IMR-90 (cell line): ENCODE measurements around the gene TMX1. TPM values are rescaled to one million over a fixed set of nuclear protein-coding genes. Genes with fewer than 3 reads are reported as not detected.

Source experiments
- ATAC-seq: fragments of 200-7000 bp; cut with Tn5 transposase; 2 replicates; pipeline ENCODE4 v1.9.1; 2020; ENCODE audit warnings: low read depth, mild to moderate bottlenecking, moderate library complexity
- BruUV-seq: library from RNA; stranded (reverse); fragments of 400-500 nt; replicated peaks from 2 replicates; lab custom pipeline; 2021; lab: Mats Ljungman, UMichigan
- CTCF ChIA-PET: fragments of 300-600 bp; formaldehyde crosslinking; extraction: SDS; loops from one replicate; lab custom pipeline; 2021; ENCODE audit warnings: antibody characterized with exemption; lab: Yijun Ruan, JAX
- POLR2A ChIA-PET: fragments of 300-600 bp; sonication (Branson Sonifier 250); formaldehyde crosslinking; loops from one replicate; lab custom pipeline; 2022; ENCODE audit warnings: antibody characterized with exemption; ENCODE audit not compliant: unreplicated experiment; lab: Charles Lee
- DNase-seq: peaks from one replicate; pipeline ENCODE4 v3.0.0; 2013
- H2AFZ ChIP-seq: replicated peaks from 2 replicates; pipeline ENCODE3; 2013; ENCODE audit warnings: low read length, mild to moderate bottlenecking; ENCODE audit not compliant: poor library complexity
- H2AK5ac ChIP-seq: 2 replicates; pipeline ENCODE4 v1.6.1; 2013; ENCODE audit warnings: low read depth, low read length, inconsistent platforms
- H2AK9ac ChIP-seq: replicated peaks from 2 replicates; pipeline ENCODE3; 2013; ENCODE audit warnings: mild to moderate bottlenecking, low read depth, low read length, moderate library complexity; ENCODE audit not compliant: poor library complexity
- H2BK120ac ChIP-seq: 2 replicates; pipeline ENCODE4 v1.6.1; 2013; ENCODE audit warnings: low read depth, low read length, inconsistent platforms
- H2BK15ac ChIP-seq: 3 replicates; pipeline ENCODE4 v1.6.1; 2013; ENCODE audit warnings: low read depth, low read length, inconsistent platforms
- H2BK20ac ChIP-seq: 2 replicates; pipeline ENCODE4 v1.6.1; 2013; ENCODE audit warnings: low read depth, mild to moderate bottlenecking, inconsistent platforms, low read length, moderate library complexity
- H2BK5ac ChIP-seq: 2 replicates; pipeline ENCODE4 v1.6.1; 2013; ENCODE audit warnings: mild to moderate bottlenecking, low read depth, low read length, inconsistent platforms; ENCODE audit not compliant: poor library complexity, severe bottlenecking
- H3K14ac ChIP-seq: replicated peaks from 2 replicates; pipeline ENCODE4 v1.6.1; 2013; ENCODE audit warnings: low read depth, low read length, inconsistent platforms
- H3K18ac ChIP-seq: 2 replicates; pipeline ENCODE4 v1.6.1; 2013; ENCODE audit warnings: low read depth, low read length, control low read depth
- H3K23ac ChIP-seq: 2 replicates; pipeline ENCODE4 v1.6.1; 2013; ENCODE audit warnings: low read depth, low read length, inconsistent platforms
- H3K27ac ChIP-seq: 2 replicates; pipeline ENCODE4 v1.5.1; 2013; ENCODE audit warnings: mild to moderate bottlenecking, control low read depth, low read length; ENCODE audit not compliant: insufficient read depth
- H3K27me3 ChIP-seq: 2 replicates; pipeline ENCODE4 v1.6.1; 2013; ENCODE audit warnings: low read length; ENCODE audit not compliant: control insufficient read depth, insufficient read depth
- H3K36me3 ChIP-seq: 2 replicates; pipeline ENCODE4 v1.6.1; 2013; ENCODE audit warnings: low read length, mixed read lengths; ENCODE audit not compliant: control insufficient read depth, insufficient read depth
- H3K4ac ChIP-seq: 2 replicates; pipeline ENCODE4 v1.6.1; 2013; ENCODE audit warnings: low read depth, low read length, inconsistent platforms
- H3K4me1 ChIP-seq: 2 replicates; pipeline ENCODE4 v1.6.1; 2013; ENCODE audit warnings: low read length, mixed read lengths; ENCODE audit not compliant: control insufficient read depth, insufficient read depth
- H3K4me2 ChIP-seq: 2 replicates; pipeline ENCODE4 v1.6.1; 2013; ENCODE audit warnings: low read depth, mild to moderate bottlenecking, control low read depth, low read length, moderate library complexity
- H3K4me3 ChIP-seq: 2 replicates; pipeline ENCODE4 v1.5.1; 2013; ENCODE audit warnings: low read depth, mild to moderate bottlenecking, control low read depth, low read length, moderate library complexity; ENCODE audit not compliant: insufficient read depth
- H3K56ac ChIP-seq: 2 replicates; pipeline ENCODE4 v1.6.1; 2013; ENCODE audit warnings: low read length, inconsistent platforms; ENCODE audit not compliant: insufficient read depth; ENCODE audit errors: extremely low read depth
- H3K79me1 ChIP-seq, 2 experiments: 2 replicates each; pipeline ENCODE4 v1.6.1; 2013; ENCODE audit warnings: low read length in 2 of 2, inconsistent platforms in 1 of 2, low read depth in 1 of 2
- H3K9ac ChIP-seq: 2 replicates; pipeline ENCODE4 v1.6.1; 2013; ENCODE audit warnings: low read depth, low read length, control low read depth
- H3K9me1 ChIP-seq: 2 replicates; pipeline ENCODE4 v1.6.1; 2013; ENCODE audit warnings: low read length, inconsistent platforms; ENCODE audit not compliant: insufficient read depth
- H3K9me3 ChIP-seq: 2 replicates; pipeline ENCODE4 v1.6.1; 2013; ENCODE audit warnings: low read length; ENCODE audit not compliant: control insufficient read depth, insufficient read depth
- H4K20me1 ChIP-seq: 2 replicates; pipeline ENCODE4 v1.6.1; 2013; ENCODE audit warnings: low read length, inconsistent platforms; ENCODE audit not compliant: insufficient read depth
- H4K5ac ChIP-seq: 2 replicates; pipeline ENCODE4 v1.6.1; 2013; ENCODE audit warnings: mild to moderate bottlenecking, low read depth, low read length, control low read depth
- H4K8ac ChIP-seq, 2 experiments: 2 replicates each; pipeline ENCODE4 v1.6.1; 2013; ENCODE audit warnings: low read depth in 2 of 2, low read length in 2 of 2, control low read depth in 1 of 2, inconsistent platforms in 1 of 2
- H4K91ac ChIP-seq: 2 replicates; pipeline ENCODE4 v1.6.1; 2013; ENCODE audit warnings: low read depth, low read length, inconsistent platforms; ENCODE audit not compliant: insufficient read depth
- BHLHE40 ChIP-seq: fragments of 150-350 bp; IDR thresholded peaks from 2 replicates; pipeline ENCODE4 v1.6.1; 2016; ENCODE audit warnings: mild to moderate bottlenecking, low read depth, low read length
- CEBPB ChIP-seq: IDR thresholded peaks from 2 replicates; pipeline ENCODE4 v1.6.1; 2012; ENCODE audit warnings: low read depth, low read length, improper control_type of control experiment
- FOS ChIP-seq: fragments of 150-350 bp; IDR thresholded peaks from 2 replicates; pipeline ENCODE4 v1.6.1; 2016; ENCODE audit warnings: low read depth, low read length
- MAFK ChIP-seq: IDR thresholded peaks from 2 replicates; pipeline ENCODE4 v1.6.1; 2012; ENCODE audit warnings: low read depth, low read length, improper control_type of control experiment
- MAZ ChIP-seq: IDR thresholded peaks from 2 replicates; pipeline ENCODE4 v1.6.1; 2012; ENCODE audit warnings: low read depth, mild to moderate bottlenecking, low read length, improper control_type of control experiment, moderate library complexity, borderline replicate concordance
- MXI1 ChIP-seq: IDR thresholded peaks from 2 replicates; pipeline ENCODE4 v1.6.1; 2012; ENCODE audit warnings: low read depth, mild to moderate bottlenecking, low read length, moderate library complexity, borderline replicate concordance
- NFE2L2 ChIP-seq: fragments of 150-350 bp; IDR thresholded peaks from 2 replicates; pipeline ENCODE4 v1.6.1; 2016; ENCODE audit warnings: low read depth, mild to moderate bottlenecking, low read length
- POLR2A ChIP-seq: IDR thresholded peaks from 2 replicates; pipeline ENCODE4 v1.6.1; 2012; ENCODE audit warnings: mild to moderate bottlenecking, low read depth, low read length
- RAD21 ChIP-seq: IDR thresholded peaks from 2 replicates; pipeline ENCODE4 v1.6.1; 2012; ENCODE audit warnings: low read length, improper control_type of control experiment
- RCOR1 ChIP-seq: IDR thresholded peaks from 2 replicates; pipeline ENCODE4 v1.6.1; 2012; ENCODE audit warnings: mild to moderate bottlenecking, low read length, improper control_type of control experiment; ENCODE audit not compliant: insufficient replicate concordance
- RFX5 ChIP-seq: IDR thresholded peaks from 2 replicates; pipeline ENCODE4 v1.8.0; 2012; ENCODE audit warnings: low read depth, mild to moderate bottlenecking, low read length, moderate library complexity
- SMC3 ChIP-seq: fragments of 150-350 bp; IDR thresholded peaks from 2 replicates; pipeline ENCODE4 v1.6.1; 2016; ENCODE audit warnings: low read depth, mild to moderate bottlenecking, antibody characterized with exemption, low read length, moderate library complexity
- WGBS, 2 experiments: methylation state at CpG; one replicate each; pipeline versions ENCODE4 v1.1.5 to v1.1.7; 2013; ENCODE audit warnings: missing lambda C conversion rate in 2 of 2; ENCODE audit not compliant: insufficient read length in 1 of 2; ENCODE audit errors: extremely low coverage in 2 of 2; 5-methylcytosine and 5-hydroxymethylcytosine counted together
- dilution Hi-C: fragments of 300-500 bp; cut with HindIII; formaldehyde crosslinking; loops from one replicate; pipeline ENCODE4 v1.14.3; 2018; ENCODE audit warnings: low sequenced_read_pairs; ENCODE audit not compliant: unreplicated experiment
- in situ Hi-C: fragments of 300-500 bp; cut with MboI; formaldehyde crosslinking; loops from 3 replicates; pipeline ENCODE4 v1.14.3; 2019; ENCODE audit warnings: low sequenced_read_pairs, inconsistent platforms, mixed read lengths
- intact Hi-C: fragments of 100-400 bp; cut with micrococcal nuclease; formaldehyde crosslinking; loops from 2 replicates; pipeline ENCODE4 v1.10.0; 2022
- polyA plus RNA-seq, 3 experiments: library from polyadenylated mRNA; depleted of rRNA; stranded (reverse); fragments of >200 nt; gene quantifications; 2 replicates each; pipeline ENCODE4 v1.2.3, GENCODE V29; 2012; ENCODE audit warnings: low replicate concordance in 1 of 3
- total RNA-seq: library from RNA; depleted of rRNA; stranded (reverse); fragments of >200 nt; gene quantifications from 2 replicates; pipeline ENCODE4 v1.2.3, GENCODE V29; 2012
- TF ChIP-seq, protein P1 (sequence below): fragments of 150-350 bp; IDR thresholded peaks from 2 replicates; pipeline ENCODE4 v1.6.1; 2016; ENCODE audit warnings: low read depth, mild to moderate bottlenecking, low read length, moderate library complexity, borderline replicate concordance
- TF ChIP-seq, protein P2 (sequence below): conservative IDR thresholded peaks from 2 replicates; pipeline ENCODE4 v1.5.1; 2012; ENCODE audit warnings: mild to moderate bottlenecking, low read depth, low read length, improper control_type of control experiment

The TMX1 gene
- total and polyA plus RNA-seq, 2 of the 4 experiments (the other 2 are of a cell fraction): 15.3 to 24.7 TPM

DNA sequence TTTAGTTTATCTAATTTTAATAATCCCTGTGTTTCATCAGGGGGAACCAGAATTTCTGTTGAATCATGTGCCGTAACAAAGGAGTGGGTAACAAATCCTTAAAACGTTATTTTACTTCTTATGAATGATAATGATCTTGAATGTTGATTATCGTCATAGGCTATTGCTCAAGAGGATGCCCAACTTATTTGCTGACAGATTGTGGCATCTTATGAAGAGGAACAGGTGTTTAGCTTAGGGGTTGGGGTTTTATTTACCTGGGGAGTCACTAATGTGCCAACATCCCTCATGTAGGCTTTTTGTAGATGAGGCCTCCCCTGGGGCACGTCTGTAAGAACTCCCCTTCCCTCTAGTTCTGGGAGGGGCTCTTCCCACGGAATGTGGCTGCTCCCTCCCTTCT, 32.4 kb upstream of the TMX1 start:
- Histone ChIP-seq H3K4me2 (no peak overlapping the region), H3K9me1 (no peaks in the 10 kb centered on the region), H4K5ac (no peak overlapping the region), H3K4me3 (no peak overlapping the region), H3K36me3 (no peaks in the 10 kb centered on the region), H2BK15ac (no peak overlapping the region), H3K23ac (no peak overlapping the region), H2BK120ac (no peak overlapping the region), H4K8ac (no peak overlapping the region), H2BK5ac (no peak overlapping the region), H2AK9ac (no peak overlapping the region), H4K91ac (no peak overlapping the region), H2AFZ (no peak overlapping the region), H4K20me1 (no peaks in the 10 kb centered on the region), H3K9ac (no peak overlapping the region), H3K27me3 (peaks cover 44% of the 10 kb centered on the region), H3K9me3 (no peaks in the 10 kb centered on the region), H3K56ac (no peak overlapping the region), H2BK20ac (no peak overlapping the region), H3K4ac (no peak overlapping the region), H3K27ac (no peak overlapping the region), H2AK5ac (no peak overlapping the region), H3K4me1 (no peaks in the 10 kb centered on the region), H3K79me1 (no peaks in the 10 kb centered on the region), H3K14ac (no peak overlapping the region), H3K18ac (no peak overlapping the region)
- TF ChIP-seq SMC3 (no peak), RAD21 (no peak), POLR2A (no peak), RFX5 (no peak), MAFK (no peak), BHLHE40 (no peak), FOS (no peak), MAZ (no peak), RCOR1 (no peak), CEBPB (no peak), MXI1 (no peak), NFE2L2 (no peak)
- TF ChIP-seq, protein P1, sequence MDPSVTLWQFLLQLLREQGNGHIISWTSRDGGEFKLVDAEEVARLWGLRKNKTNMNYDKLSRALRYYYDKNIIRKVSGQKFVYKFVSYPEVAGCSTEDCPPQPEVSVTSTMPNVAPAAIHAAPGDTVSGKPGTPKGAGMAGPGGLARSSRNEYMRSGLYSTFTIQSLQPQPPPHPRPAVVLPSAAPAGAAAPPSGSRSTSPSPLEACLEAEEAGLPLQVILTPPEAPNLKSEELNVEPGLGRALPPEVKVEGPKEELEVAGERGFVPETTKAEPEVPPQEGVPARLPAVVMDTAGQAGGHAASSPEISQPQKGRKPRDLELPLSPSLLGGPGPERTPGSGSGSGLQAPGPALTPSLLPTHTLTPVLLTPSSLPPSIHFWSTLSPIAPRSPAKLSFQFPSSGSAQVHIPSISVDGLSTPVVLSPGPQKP: no peak
- TF ChIP-seq, protein P2, sequence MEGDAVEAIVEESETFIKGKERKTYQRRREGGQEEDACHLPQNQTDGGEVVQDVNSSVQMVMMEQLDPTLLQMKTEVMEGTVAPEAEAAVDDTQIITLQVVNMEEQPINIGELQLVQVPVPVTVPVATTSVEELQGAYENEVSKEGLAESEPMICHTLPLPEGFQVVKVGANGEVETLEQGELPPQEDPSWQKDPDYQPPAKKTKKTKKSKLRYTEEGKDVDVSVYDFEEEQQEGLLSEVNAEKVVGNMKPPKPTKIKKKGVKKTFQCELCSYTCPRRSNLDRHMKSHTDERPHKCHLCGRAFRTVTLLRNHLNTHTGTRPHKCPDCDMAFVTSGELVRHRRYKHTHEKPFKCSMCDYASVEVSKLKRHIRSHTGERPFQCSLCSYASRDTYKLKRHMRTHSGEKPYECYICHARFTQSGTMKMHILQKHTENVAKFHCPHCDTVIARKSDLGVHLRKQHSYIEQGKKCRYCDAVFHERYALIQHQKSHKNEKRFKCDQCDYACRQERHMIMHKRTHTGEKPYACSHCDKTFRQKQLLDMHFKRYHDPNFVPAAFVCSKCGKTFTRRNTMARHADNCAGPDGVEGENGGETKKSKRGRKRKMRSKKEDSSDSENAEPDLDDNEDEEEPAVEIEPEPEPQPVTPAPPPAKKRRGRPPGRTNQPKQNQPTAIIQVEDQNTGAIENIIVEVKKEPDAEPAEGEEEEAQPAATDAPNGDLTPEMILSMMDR: no peak
- intact Hi-C loops (no loop called here), in situ Hi-C loops (loop anchor here (25.0 kb wide), 1 partner anchor 620 kb away; no protein-coding TSS in a partner anchor), dilution Hi-C loops (no loop called here)
- CTCF ChIA-PET: interaction anchor here (1.7 kb wide), 1 partner anchor 252 kb away, joined by 5 read pairs; no protein-coding TSS in a partner anchor
- 67% methylated on average over 1 of the region's 5 CpGs; no CpG with 5 or more reads in 1 of the 2 experiments for WGBS, 2 experiments
- BruUV-seq: no TSS peak
- POLR2A ChIA-PET: no interaction called here
- ATAC-seq (no peak), DNase-seq (no peak)
